PC-9 (cell line): ENCODE measurements around the gene CNBP. TPM values are rescaled to one million over a fixed set of nuclear protein-coding genes. Genes with fewer than 3 reads are reported as not detected.
A peak's percentile ranks its signal among the peaks of the same experiment; 100 is the strongest.

Experiments
- BruUV-seq: library from RNA; stranded (reverse); fragments of 400-500 nt; replicated peaks from 2 replicates; lab custom pipeline; 2021; lab: Mats Ljungman, UMichigan
- CTCF ChIA-PET: fragments of 300-600 bp; sonication (Branson Sonifier 250); formaldehyde crosslinking; loops from one replicate; lab custom pipeline; 2022; ENCODE audit warnings: antibody characterized with exemption; lab: Charles Lee
- POLR2A ChIA-PET: fragments of 300-600 bp; sonication (Branson Sonifier 250); formaldehyde crosslinking; loops from one replicate; lab custom pipeline; 2022; ENCODE audit warnings: antibody characterized with exemption; ENCODE audit not compliant: unreplicated experiment; lab: Charles Lee
- DNase-seq, 2 experiments: peaks; one replicate each; pipeline versions ENCODE4 v3.0.0 to v3.0.0-alpha.2; 2015 to 2022; ENCODE audit warnings: mixed read lengths in 1 of 2
- H2AFZ ChIP-seq: fragments of 200-600 bp; sonication (generic); 2 replicates; pipeline ENCODE4 v1.8.1; 2017; ENCODE audit warnings: antibody characterized with exemption
- H3F3A ChIP-seq: fragments of 200-600 bp; sonication (generic); 2 replicates; pipeline ENCODE4 v1.8.1; 2017; ENCODE audit warnings: antibody characterized with exemption, mild to moderate bottlenecking, low read depth; ENCODE audit not compliant: insufficient read depth
- H3K27ac ChIP-seq: fragments of 200-600 bp; sonication (generic); 2 replicates; pipeline ENCODE4 v1.6.1; 2016; ENCODE audit warnings: mixed run types
- H3K27me3 ChIP-seq: fragments of 200-600 bp; sonication (generic); 2 replicates; pipeline ENCODE4 v1.6.1; 2016; ENCODE audit warnings: low read depth, mixed run types; ENCODE audit not compliant: insufficient read depth
- H3K36me3 ChIP-seq: fragments of 200-600 bp; sonication (generic); 2 replicates; pipeline ENCODE4 v1.6.1; 2016; ENCODE audit warnings: low read depth, mixed run types
- H3K4me1 ChIP-seq: fragments of 200-600 bp; sonication (generic); replicated peaks from 2 replicates; pipeline ENCODE4 v1.6.1; 2016; ENCODE audit warnings: mixed run types; ENCODE audit not compliant: insufficient read depth
- H3K4me2 ChIP-seq: fragments of 200-600 bp; sonication (generic); 2 replicates; pipeline ENCODE4 v1.6.1; 2017; ENCODE audit warnings: mixed run types
- H3K4me3 ChIP-seq: fragments of 200-600 bp; sonication (generic); 2 replicates; pipeline ENCODE4 v1.6.1; 2016; ENCODE audit warnings: mixed run types
- H3K79me2 ChIP-seq: fragments of 200-600 bp; sonication (generic); 2 replicates; pipeline ENCODE4 v1.6.1; 2017; ENCODE audit warnings: low read depth, mixed run types
- H3K9me2 ChIP-seq: fragments of 200-600 bp; sonication (generic); 2 replicates; pipeline ENCODE4 v1.8.1; 2017; ENCODE audit warnings: mild to moderate bottlenecking; ENCODE audit not compliant: insufficient read depth
- H3K9me3 ChIP-seq: fragments of 200-600 bp; sonication (generic); 2 replicates; pipeline ENCODE4 v1.8.1; 2016; ENCODE audit warnings: low read depth; ENCODE audit not compliant: insufficient read depth
- H4K20me1 ChIP-seq: fragments of 200-600 bp; sonication (generic); 2 replicates; pipeline ENCODE4 v1.8.1; 2017; ENCODE audit not compliant: insufficient read depth
- EZH2 ChIP-seq: fragments of 200-600 bp; sonication (generic); IDR thresholded peaks from 2 replicates; pipeline ENCODE4 v1.8.0; 2017; ENCODE audit warnings: antibody characterized with exemption, low read depth
- intact Hi-C: fragments of 100-400 bp; cut with micrococcal nuclease; formaldehyde crosslinking; loops from one replicate; pipeline ENCODE4 v1.10.0; 2022; ENCODE audit not compliant: unreplicated experiment
- total RNA-seq: library from RNA; stranded (reverse); gene quantifications from 2 replicates; pipeline ENCODE4 v1.2.3, GENCODE V29; 2021
- TF ChIP-seq, protein P1 (sequence below): fragments of 200-600 bp; sonication (generic); conservative IDR thresholded peaks from 2 replicates; pipeline ENCODE4 v1.6.1; 2017; ENCODE audit warnings: mixed run types, antibody characterized with exemption, mild to moderate bottlenecking, moderate library complexity

The CNBP gene
- total RNA-seq, 1 experiment from 2014 or later, result 265 TPM

DNA sequence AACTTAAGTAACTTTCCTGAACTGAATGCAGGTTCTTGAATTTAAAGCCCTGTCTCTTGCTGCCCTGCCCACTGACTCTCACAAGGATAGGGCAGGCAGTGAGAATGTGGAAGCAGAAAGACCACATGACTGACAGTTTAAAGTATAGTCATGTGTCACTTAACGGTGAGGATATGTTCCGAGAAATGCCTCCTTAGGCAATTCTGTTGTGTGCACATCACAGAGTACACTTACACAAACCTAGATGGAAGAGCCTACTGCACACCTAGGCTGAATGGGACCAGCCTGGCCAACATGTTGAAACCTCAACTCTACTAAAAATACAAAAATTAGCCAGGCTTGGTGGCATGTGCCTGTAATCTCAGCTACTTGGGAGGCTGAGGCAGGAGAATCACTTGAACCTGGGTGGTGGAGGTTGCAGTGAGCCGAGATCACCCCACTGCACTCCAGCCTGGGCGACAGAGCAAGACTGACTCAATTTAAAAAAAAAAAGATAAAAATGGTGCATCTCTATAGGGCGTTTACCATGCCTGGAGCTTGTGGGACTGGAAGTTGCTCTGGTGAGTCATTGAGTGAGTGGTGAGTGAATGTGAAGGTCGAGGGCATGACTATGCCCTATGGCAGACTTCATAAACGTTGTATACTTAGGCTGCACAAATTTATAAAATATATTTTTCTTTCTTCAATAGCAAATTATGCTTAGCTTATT lies 46.8 kb upstream of the CNBP start:
- peak overlapping the region; percentile 82 for H3K27ac ChIP-seq
- H3K4me3 ChIP-seq, result no peak overlapping the region
- H3K9me2 ChIP-seq, result no peaks in the 10 kb centered on the region
- H3K4me2 ChIP-seq, result peak overlapping the region; percentile 53
- no peaks in the 10 kb centered on the region for H4K20me1 ChIP-seq
- intact Hi-C loops, result loop anchor here (1.0 kb wide), 1 partner anchor 10 kb away; no protein-coding TSS in a partner anchor
- ChIA-PET CTCF (interaction anchor here (0.6 to 1.2 kb wide), 5 partner anchors 15 to 69 kb away, joined by 4 to 9 read pairs (median 6); no protein-coding TSS in a partner anchor), POLR2A (interaction anchor here (0.7 to 1.1 kb wide), 5 partner anchors 9 to 226 kb away, joined by 3 to 16 read pairs (median 4); no protein-coding TSS in a partner anchor)
- no peaks in the 10 kb centered on the region for H3K36me3 ChIP-seq
- TSS peak; percentile 83 for BruUV-seq
- TF ChIP-seq, protein P1, sequence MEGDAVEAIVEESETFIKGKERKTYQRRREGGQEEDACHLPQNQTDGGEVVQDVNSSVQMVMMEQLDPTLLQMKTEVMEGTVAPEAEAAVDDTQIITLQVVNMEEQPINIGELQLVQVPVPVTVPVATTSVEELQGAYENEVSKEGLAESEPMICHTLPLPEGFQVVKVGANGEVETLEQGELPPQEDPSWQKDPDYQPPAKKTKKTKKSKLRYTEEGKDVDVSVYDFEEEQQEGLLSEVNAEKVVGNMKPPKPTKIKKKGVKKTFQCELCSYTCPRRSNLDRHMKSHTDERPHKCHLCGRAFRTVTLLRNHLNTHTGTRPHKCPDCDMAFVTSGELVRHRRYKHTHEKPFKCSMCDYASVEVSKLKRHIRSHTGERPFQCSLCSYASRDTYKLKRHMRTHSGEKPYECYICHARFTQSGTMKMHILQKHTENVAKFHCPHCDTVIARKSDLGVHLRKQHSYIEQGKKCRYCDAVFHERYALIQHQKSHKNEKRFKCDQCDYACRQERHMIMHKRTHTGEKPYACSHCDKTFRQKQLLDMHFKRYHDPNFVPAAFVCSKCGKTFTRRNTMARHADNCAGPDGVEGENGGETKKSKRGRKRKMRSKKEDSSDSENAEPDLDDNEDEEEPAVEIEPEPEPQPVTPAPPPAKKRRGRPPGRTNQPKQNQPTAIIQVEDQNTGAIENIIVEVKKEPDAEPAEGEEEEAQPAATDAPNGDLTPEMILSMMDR, result no peak
- TF ChIP-seq EZH2, result no peak
- no peak overlapping the region for H2AFZ ChIP-seq
- no peaks in the 10 kb centered on the region for H3K79me2 ChIP-seq
- H3K4me1 ChIP-seq, result peaks cover 57% of the 10 kb centered on the region
- H3F3A ChIP-seq, result peaks cover 58% of the 10 kb centered on the region
- no peaks in the 10 kb centered on the region for H3K27me3 ChIP-seq
- peak; percentile 60 to 91 for DNase-seq
- no peaks in the 10 kb centered on the region for H3K9me3 ChIP-seq

- Histone ChIP-seq H3K9me2 (no peaks in the 10 kb centered on the region), H3K4me1 (peaks cover 72% of the 10 kb centered on the region), H4K20me1 (no peaks in the 10 kb centered on the region)
Measured at GRCh38 chr3:129228891-129229585, 45.3 kb upstream of the CNBP start.

GRCh38 chr3:129226374-129226773 lies 42.7 kb upstream of the CNBP start:
- Histone ChIP-seq H2AFZ (no peak overlapping the region), H3K9me3 (no peaks in the 10 kb centered on the region), H3K4me1 (peaks cover 66% of the 10 kb centered on the region), H3F3A (peaks cover 66% of the 10 kb centered on the region), H3K36me3 (no peaks in the 10 kb centered on the region), H3K9me2 (no peaks in the 10 kb centered on the region), H3K27me3 (no peaks in the 10 kb centered on the region), H4K20me1 (no peaks in the 10 kb centered on the region), H3K4me2 (peak overlapping the region; percentile 48), H3K4me3 (no peak overlapping the region), H3K79me2 (no peaks in the 10 kb centered on the region), H3K27ac (peak overlapping the region; percentile 88)
- peak; percentile 88 to 90 for DNase-seq
- POLR2A ChIA-PET, result interaction anchor here (0.6 kb wide), 3 partner anchors 8 to 27 kb away, joined by 3 read pairs; no protein-coding TSS in a partner anchor
- TF ChIP-seq EZH2, result no peak
- TF ChIP-seq, protein P1, result no peak
- CTCF ChIA-PET, result no interaction called here
- no TSS peak for BruUV-seq
- intact Hi-C loops, result loop anchor here (5.0 kb wide), 1 partner anchor 44 kb away; the partner anchor contains the start of gene CNBP

More at GRCh38 chr3:129228891-129229585, 45.3 kb upstream of the CNBP start:
- peak overlapping the region; percentile 82 for H3K27ac ChIP-seq
- 0 out of 2 replicates have a peak overlapping the region, but pooled peaks have one; percentile 55 for H2AFZ ChIP-seq
- no peaks in the 10 kb centered on the region for H3K9me3 ChIP-seq
- intact Hi-C loops, result loop anchor here (5.0 kb wide), 1 partner anchor 47 kb away; the partner anchor contains the start of gene CNBP
- no peaks in the 10 kb centered on the region for H3K27me3 ChIP-seq
- ChIA-PET POLR2A (interaction anchor here (0.6 to 1.1 kb wide), 3 partner anchors 11 to 287 kb away, joined by 3 to 16 read pairs (median 3); no protein-coding TSS in a partner anchor), CTCF (no interaction called here)
- H3K4me2 ChIP-seq, result peak overlapping the region; percentile 47
- peak; percentile 42 to 85 for DNase-seq
- H3K4me3 ChIP-seq, result no peak overlapping the region
- BruUV-seq, result TSS peak; percentile 23
- TF ChIP-seq, protein P1, result no peak
- TF ChIP-seq EZH2, result no peak
- no peaks in the 10 kb centered on the region for H3K36me3 ChIP-seq
- no peaks in the 10 kb centered on the region for H3K79me2 ChIP-seq
- peaks cover 71% of the 10 kb centered on the region for H3F3A ChIP-seq
